ENCODE measurements around the gene SETD2.
"Not testable (repeated sequence)": the region's sequence is repeated elsewhere in the genome, so short reads cannot be mapped to it uniquely, and the experiment has no call there.

The SETD2 gene

DNA sequence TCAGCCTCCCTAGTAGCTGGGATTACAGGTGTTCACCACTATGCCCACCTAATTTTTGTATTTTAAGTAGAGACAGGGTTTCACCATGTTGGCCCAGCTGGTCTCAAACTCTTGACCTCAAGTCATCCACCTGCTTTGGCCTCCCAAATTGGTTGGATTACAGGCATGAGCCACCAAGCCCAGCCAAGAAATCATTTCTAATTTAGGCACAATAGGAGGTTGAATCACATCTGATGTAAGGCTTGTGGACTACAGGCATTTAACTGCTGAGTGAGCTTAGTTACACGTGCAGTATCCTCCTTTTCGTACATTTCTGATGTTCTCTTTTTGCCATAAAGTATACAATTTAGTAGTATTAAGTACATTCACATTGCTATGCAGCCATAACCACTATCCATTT lies 31.1 kb upstream of the SETD2 start:
- no peak overlapping the region for H3K4me3 ChIP-seq (ENCODE audit: low read depth, low read length)
- TF ChIP-seq, protein P1, sequence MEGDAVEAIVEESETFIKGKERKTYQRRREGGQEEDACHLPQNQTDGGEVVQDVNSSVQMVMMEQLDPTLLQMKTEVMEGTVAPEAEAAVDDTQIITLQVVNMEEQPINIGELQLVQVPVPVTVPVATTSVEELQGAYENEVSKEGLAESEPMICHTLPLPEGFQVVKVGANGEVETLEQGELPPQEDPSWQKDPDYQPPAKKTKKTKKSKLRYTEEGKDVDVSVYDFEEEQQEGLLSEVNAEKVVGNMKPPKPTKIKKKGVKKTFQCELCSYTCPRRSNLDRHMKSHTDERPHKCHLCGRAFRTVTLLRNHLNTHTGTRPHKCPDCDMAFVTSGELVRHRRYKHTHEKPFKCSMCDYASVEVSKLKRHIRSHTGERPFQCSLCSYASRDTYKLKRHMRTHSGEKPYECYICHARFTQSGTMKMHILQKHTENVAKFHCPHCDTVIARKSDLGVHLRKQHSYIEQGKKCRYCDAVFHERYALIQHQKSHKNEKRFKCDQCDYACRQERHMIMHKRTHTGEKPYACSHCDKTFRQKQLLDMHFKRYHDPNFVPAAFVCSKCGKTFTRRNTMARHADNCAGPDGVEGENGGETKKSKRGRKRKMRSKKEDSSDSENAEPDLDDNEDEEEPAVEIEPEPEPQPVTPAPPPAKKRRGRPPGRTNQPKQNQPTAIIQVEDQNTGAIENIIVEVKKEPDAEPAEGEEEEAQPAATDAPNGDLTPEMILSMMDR (IDR thresholded peaks at IDR 0.05; ENCODE audit: low read depth, low read length), result no peak
- TF ChIP-seq, protein P2, sequence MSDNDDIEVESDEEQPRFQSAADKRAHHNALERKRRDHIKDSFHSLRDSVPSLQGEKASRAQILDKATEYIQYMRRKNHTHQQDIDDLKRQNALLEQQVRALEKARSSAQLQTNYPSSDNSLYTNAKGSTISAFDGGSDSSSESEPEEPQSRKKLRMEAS (IDR thresholded peaks at IDR 0.05; ENCODE audit: low read depth, low read length), result no peak
- TF ChIP-seq POLR2A (IDR thresholded peaks at IDR 0.05; ENCODE audit: extremely low read depth, insufficient read length) (no peak), MYC (IDR thresholded peaks at IDR 0.05; ENCODE audit: low read depth, low read length) (no peak)
- DNase-seq (ENCODE audit: low read depth), result no peak

DNA sequence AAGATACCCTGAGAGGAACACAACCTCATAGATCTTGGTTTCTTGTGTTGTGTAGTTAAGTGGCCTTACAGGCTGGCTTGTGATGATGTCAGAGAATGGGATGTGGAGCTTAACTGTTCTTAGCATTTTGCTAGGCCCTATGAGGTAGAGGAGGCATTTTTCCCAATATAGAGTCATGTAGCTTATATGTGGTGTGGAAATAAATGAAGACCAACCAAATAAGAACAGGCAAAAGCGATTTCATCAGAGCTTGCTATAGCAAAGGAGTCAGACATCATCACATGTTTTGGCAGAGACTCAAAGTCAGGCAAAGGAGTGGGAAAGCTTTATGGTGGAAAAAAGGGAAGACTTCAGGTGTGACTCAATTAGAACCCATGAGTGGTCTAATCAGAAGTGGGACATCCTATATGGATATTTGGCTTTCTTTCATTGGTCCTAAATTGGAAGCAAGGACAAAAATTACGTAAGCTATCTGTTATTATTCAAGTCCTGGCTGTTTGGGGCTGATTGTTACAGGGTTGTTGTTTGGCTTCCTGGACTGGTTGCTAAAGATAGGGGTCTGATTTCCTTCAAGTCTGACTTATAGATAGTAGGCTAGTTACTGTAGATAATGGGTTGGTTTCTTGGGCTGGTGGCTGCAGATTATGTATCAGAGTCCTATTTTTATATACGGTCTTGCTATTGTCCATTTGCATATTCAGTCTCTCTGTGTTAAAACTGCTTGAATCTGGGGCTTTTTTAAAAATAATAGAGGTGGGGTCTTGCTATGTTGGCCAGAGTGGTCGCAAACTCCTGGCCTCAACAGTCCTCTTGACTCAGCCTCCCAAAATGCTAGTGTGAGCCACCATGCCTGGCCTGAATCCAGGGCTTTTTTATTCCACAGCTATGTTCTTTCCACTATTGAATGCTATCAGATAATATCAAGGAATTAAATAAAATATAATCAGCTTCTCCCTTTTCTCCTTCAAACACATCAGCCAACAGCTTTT lies 30.3 kb upstream of the SETD2 start:
- no peak for DNase-seq (ENCODE audit: low read depth)
- H3K4me3 ChIP-seq (ENCODE audit: low read depth, low read length), result no peak overlapping the region
- TF ChIP-seq, protein P2 (IDR thresholded peaks at IDR 0.05; ENCODE audit: low read depth, low read length), result no peak
- TF ChIP-seq, protein P1 (IDR thresholded peaks at IDR 0.05; ENCODE audit: low read depth, low read length), result no peak
- TF ChIP-seq MYC (IDR thresholded peaks at IDR 0.05; ENCODE audit: low read depth, low read length) (no peak), POLR2A (IDR thresholded peaks at IDR 0.05; ENCODE audit: extremely low read depth, insufficient read length) (no peak)

DNA sequence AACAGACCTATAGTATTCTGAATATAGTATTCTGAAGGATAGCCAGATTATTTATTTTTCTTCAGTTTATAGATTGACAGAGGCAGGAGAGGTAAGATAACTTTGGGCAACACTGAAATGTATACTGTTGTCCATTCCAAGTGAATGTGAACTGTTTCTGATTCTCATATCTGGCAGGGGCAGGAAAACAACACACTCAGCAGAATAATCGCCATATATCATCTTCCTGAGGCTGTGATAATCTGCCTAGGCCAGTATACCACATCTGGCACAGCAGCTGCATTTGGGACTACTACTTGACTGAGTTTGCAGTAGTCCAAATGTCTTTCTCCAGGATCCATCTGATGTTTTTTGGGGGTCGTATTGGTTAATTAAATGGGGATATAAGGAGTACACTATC lies 22.4 kb upstream of the SETD2 start:
- DNase-seq (ENCODE audit: low read depth), result no peak
- TF ChIP-seq, protein P2 (IDR thresholded peaks at IDR 0.05; ENCODE audit: low read depth, low read length), result no peak
- TF ChIP-seq MYC (IDR thresholded peaks at IDR 0.05; ENCODE audit: low read depth, low read length) (no peak), POLR2A (IDR thresholded peaks at IDR 0.05; ENCODE audit: extremely low read depth, insufficient read length) (no peak)
- TF ChIP-seq, protein P1 (IDR thresholded peaks at IDR 0.05; ENCODE audit: low read depth, low read length), result no peak
- no peak overlapping the region for H3K4me3 ChIP-seq (ENCODE audit: low read depth, low read length)

DNA sequence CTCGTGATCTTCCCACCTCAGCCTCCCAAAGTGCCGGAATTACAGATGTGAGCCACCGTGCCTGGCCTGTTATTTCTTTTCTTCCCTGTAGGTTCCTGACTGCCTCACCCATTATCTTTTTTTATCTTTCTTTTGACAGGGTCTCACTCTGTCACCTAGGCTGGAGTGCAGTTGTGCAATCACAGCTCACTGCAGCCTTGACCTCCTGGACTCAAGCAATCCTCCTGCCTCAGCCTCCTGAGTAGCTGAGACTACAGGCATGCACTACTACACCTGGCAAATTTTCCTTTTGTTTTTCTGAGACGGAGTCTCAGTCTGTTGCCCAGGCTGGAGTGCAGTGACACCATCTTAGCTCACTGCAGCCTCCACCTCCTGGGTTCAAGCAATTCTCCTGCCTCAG lies 17.8 kb upstream of the SETD2 start:
- not testable (repeated sequence) for H3K4me3 ChIP-seq (ENCODE audit: low read depth, low read length); DNase-seq (ENCODE audit: low read depth)

DNA sequence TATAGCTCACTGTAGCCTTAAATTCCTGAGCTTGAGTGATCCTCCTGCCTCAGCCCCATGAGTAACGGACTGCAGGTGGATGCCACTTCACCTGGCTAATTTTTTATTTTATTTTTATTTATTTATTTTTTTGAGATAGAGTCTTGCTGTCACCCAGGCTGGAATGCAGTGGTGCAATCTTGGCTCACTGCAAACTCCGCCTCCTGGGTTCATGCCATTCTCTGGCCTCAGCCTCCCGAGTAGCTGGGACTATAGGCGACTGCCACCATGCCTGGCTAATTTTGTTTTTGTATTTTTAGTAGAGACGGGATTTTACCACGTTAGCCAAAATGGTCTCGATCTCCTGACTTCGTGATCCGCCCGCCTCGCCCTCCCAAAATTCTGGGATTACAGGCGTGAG lies 16.1 kb upstream of the SETD2 start:
- not testable (repeated sequence) for DNase-seq (ENCODE audit: low read depth); H3K4me3 ChIP-seq (ENCODE audit: low read depth, low read length)

DNA sequence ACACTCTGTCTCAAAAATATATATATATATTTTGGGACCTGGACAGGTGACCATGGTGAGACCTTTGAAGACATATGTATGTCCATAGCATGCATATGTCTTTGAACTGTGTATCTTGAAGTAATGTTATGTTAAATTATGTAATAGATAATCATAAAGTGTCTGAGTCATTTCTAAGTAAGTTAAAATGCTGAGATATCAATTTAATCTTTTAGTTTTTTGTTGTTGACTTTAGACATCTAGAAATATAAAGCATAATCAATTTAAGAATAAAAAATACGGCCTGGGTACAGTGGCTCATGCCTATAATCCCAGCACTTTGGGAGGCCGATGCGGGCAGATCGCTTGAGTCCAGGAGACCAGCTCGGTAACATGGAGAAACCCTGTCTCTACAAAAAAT lies 12.7 kb upstream of the SETD2 start:
- H3K4me3 ChIP-seq (ENCODE audit: low read depth, low read length), result no peak overlapping the region
- DNase-seq (ENCODE audit: low read depth), result no peak
- TF ChIP-seq POLR2A (IDR thresholded peaks at IDR 0.05; ENCODE audit: extremely low read depth, insufficient read length), result no peak
- TF ChIP-seq MYC (IDR thresholded peaks at IDR 0.05; ENCODE audit: low read depth, low read length), result no peak
- TF ChIP-seq, protein P2 (IDR thresholded peaks at IDR 0.05; ENCODE audit: low read depth, low read length), result no peak
- TF ChIP-seq, protein P1 (IDR thresholded peaks at IDR 0.05; ENCODE audit: low read depth, low read length), result no peak

All from NB4 (cell line).